SK-N-SH treated with all-trans-retinoic acid at 6 μM for 48 hours (cell line): ENCODE data around the gene MST1.

Experiments used
- ATAC-seq: fragments of 200-7000 bp; cut with Tn5 transposase; 3 replicates; pipeline ENCODE4 v1.9.1; 2020; ENCODE audit warnings: mild to moderate bottlenecking, moderate library complexity
- ARNTL ChIP-seq: fragments of 450-650 bp; formaldehyde crosslinking; IDR thresholded peaks from 2 replicates; pipeline ENCODE4 v1.5.0; 2020; ENCODE audit warnings: low read depth, mild to moderate bottlenecking, moderate library complexity, borderline replicate concordance
- CSDC2 ChIP-seq: fragments of 250-450 bp; sonication (Bioruptor Pico); IDR thresholded peaks from 2 replicates; pipeline ENCODE4 v1.5.0; 2020; ENCODE audit warnings: mild to moderate bottlenecking, moderate library complexity
- ESRRG ChIP-seq: fragments of 250-450 bp; sonication (Bioruptor Pico); IDR thresholded peaks from 2 replicates; pipeline ENCODE4 v1.6.1; 2021; ENCODE audit warnings: mild to moderate bottlenecking
- GLIS3 ChIP-seq: fragments of 250-450 bp; sonication (Bioruptor Pico); IDR thresholded peaks from 2 replicates; pipeline ENCODE4 v1.5.0; 2020; ENCODE audit warnings: mild to moderate bottlenecking, moderate library complexity
- ISL1 ChIP-seq: fragments of 250-450 bp; sonication (Bioruptor Pico); IDR thresholded peaks from 2 replicates; pipeline ENCODE4 v2.1.2; 2022; ENCODE audit warnings: mild to moderate bottlenecking, moderate library complexity
- OSR1 ChIP-seq: fragments of 250-450 bp; sonication (Bioruptor Pico); IDR thresholded peaks from 2 replicates; pipeline ENCODE4 v1.8.0; 2022; ENCODE audit warnings: moderate library complexity, mild to moderate bottlenecking, inconsistent platforms
- PPARA ChIP-seq: fragments of 250-450 bp; sonication (Bioruptor Pico); IDR thresholded peaks from 2 replicates; pipeline ENCODE4 v1.5.0; 2020; ENCODE audit warnings: mild to moderate bottlenecking, borderline replicate concordance
- SNAI2 ChIP-seq: fragments of 250-450 bp; sonication (Bioruptor Pico); IDR thresholded peaks from 2 replicates; pipeline ENCODE4 v1.5.0; 2020; ENCODE audit warnings: mild to moderate bottlenecking, moderate library complexity
- TCF4 ChIP-seq: fragments of 250-450 bp; sonication (Bioruptor Pico); IDR thresholded peaks from 2 replicates; pipeline ENCODE4 v1.8.0; 2021; ENCODE audit warnings: mild to moderate bottlenecking, moderate library complexity, borderline replicate concordance
- TOX ChIP-seq: fragments of 250-450 bp; sonication (Bioruptor Pico); IDR thresholded peaks from 2 replicates; pipeline ENCODE4 v1.8.0; 2021; ENCODE audit warnings: mild to moderate bottlenecking, moderate library complexity, borderline replicate concordance
- ZC3H10 ChIP-seq: fragments of 250-450 bp; sonication (Bioruptor Pico); IDR thresholded peaks from 2 replicates; pipeline ENCODE4 v1.5.1; 2021; ENCODE audit warnings: mild to moderate bottlenecking, moderate library complexity
- ZFP3 ChIP-seq: fragments of 250-450 bp; sonication (Bioruptor Pico); IDR thresholded peaks from 2 replicates; pipeline ENCODE4 v1.5.0; 2020; ENCODE audit warnings: mild to moderate bottlenecking, moderate library complexity
- ZFP30 ChIP-seq: fragments of 450-650 bp; formaldehyde crosslinking; IDR thresholded peaks from 2 replicates; pipeline ENCODE4 v1.5.0; 2022; ENCODE audit warnings: mild to moderate bottlenecking, moderate library complexity
- ZNF70 ChIP-seq: fragments of 450-650 bp; formaldehyde crosslinking; IDR thresholded peaks from 2 replicates; pipeline ENCODE4 v1.5.0; 2020; ENCODE audit warnings: mild to moderate bottlenecking, moderate library complexity
- ZNF8 ChIP-seq: fragments of 450-650 bp; formaldehyde crosslinking; IDR thresholded peaks from 2 replicates; pipeline ENCODE4 v1.5.0; 2020; ENCODE audit warnings: mild to moderate bottlenecking, moderate library complexity
- TF ChIP-seq, protein P1 (sequence below): fragments of 250-450 bp; sonication (Bioruptor Pico); IDR thresholded peaks from 2 replicates; pipeline ENCODE4 v1.5.0; 2020; ENCODE audit warnings: mild to moderate bottlenecking, moderate library complexity
- TF ChIP-seq, protein P2 (sequence below): fragments of 250-450 bp; sonication (Bioruptor Pico); IDR thresholded peaks from 2 replicates; pipeline ENCODE4 v1.8.0; 2021; ENCODE audit warnings: low read depth, mild to moderate bottlenecking, moderate library complexity, borderline replicate concordance
- TF ChIP-seq, protein P3 (sequence below): fragments of 250-450 bp; sonication (Bioruptor Pico); IDR thresholded peaks from 2 replicates; pipeline ENCODE4 v1.5.1; 2020; ENCODE audit warnings: low read depth, mild to moderate bottlenecking, moderate library complexity
- TF ChIP-seq, protein P4 (sequence below): fragments of 250-450 bp; sonication (Bioruptor Pico); IDR thresholded peaks from 2 replicates; pipeline ENCODE4 v1.5.1; 2021; ENCODE audit warnings: mild to moderate bottlenecking, moderate library complexity

Gene MST1

DNA sequence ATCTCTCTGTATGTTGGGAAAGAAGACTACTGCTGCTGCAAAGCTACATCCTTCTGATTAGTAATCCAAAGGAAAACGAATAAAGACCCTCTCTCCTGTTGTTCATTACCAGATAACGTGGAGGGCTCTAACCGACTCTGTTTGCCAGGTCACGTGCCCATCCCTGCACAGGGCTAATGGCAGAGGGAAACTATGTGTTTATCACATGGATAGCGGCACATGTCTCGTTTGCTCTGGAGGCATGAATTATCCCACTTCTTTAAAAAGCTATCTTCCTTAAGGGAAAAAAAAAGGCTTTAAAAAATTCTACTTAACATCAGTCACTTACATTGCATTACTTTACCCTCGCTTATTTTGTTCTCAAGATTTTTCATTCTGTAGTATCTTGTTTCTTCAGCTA is 48.0 kb downstream of the MST1 start:
- no peak for TF ChIP-seq ESRRG (CRISPR knock-in tag)
- TF ChIP-seq ZC3H10 (CRISPR knock-in tag): no peak
- TF ChIP-seq, protein P1, sequence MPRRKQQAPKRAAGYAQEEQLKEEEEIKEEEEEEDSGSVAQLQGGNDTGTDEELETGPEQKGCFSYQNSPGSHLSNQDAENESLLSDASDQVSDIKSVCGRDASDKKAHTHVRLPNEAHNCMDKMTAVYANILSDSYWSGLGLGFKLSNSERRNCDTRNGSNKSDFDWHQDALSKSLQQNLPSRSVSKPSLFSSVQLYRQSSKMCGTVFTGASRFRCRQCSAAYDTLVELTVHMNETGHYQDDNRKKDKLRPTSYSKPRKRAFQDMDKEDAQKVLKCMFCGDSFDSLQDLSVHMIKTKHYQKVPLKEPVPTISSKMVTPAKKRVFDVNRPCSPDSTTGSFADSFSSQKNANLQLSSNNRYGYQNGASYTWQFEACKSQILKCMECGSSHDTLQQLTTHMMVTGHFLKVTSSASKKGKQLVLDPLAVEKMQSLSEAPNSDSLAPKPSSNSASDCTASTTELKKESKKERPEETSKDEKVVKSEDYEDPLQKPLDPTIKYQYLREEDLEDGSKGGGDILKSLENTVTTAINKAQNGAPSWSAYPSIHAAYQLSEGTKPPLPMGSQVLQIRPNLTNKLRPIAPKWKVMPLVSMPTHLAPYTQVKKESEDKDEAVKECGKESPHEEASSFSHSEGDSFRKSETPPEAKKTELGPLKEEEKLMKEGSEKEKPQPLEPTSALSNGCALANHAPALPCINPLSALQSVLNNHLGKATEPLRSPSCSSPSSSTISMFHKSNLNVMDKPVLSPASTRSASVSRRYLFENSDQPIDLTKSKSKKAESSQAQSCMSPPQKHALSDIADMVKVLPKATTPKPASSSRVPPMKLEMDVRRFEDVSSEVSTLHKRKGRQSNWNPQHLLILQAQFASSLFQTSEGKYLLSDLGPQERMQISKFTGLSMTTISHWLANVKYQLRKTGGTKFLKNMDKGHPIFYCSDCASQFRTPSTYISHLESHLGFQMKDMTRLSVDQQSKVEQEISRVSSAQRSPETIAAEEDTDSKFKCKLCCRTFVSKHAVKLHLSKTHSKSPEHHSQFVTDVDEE (CRISPR knock-in tag): no peak
- TF ChIP-seq ZNF8: no peak
- TF ChIP-seq SNAI2 (CRISPR knock-in tag): no peak
- ATAC-seq: no peak

GRCh38 chr3:49639551-49639950 is 49.7 kb downstream of the MST1 start:
- TF ChIP-seq, protein P2, sequence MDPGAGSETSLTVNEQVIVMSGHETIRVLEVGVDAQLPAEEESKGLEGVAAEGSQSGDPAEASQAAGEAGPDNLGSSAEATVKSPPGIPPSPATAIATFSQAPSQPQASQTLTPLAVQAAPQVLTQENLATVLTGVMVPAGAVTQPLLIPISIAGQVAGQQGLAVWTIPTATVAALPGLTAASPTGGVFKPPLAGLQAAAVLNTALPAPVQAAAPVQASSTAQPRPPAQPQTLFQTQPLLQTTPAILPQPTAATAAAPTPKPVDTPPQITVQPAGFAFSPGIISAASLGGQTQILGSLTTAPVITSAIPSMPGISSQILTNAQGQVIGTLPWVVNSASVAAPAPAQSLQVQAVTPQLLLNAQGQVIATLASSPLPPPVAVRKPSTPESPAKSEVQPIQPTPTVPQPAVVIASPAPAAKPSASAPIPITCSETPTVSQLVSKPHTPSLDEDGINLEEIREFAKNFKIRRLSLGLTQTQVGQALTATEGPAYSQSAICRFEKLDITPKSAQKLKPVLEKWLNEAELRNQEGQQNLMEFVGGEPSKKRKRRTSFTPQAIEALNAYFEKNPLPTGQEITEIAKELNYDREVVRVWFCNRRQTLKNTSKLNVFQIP: no peak
- TF ChIP-seq ZFP3 (no peak), ZNF8 (no peak), PPARA (CRISPR knock-in tag) (no peak), ZC3H10 (CRISPR knock-in tag) (no peak), ARNTL (CRISPR knock-in tag) (no peak), OSR1 (CRISPR knock-in tag) (no peak), CSDC2 (CRISPR knock-in tag) (no peak), ESRRG (CRISPR knock-in tag) (no peak), ZFP30 (CRISPR knock-in tag) (no peak), ZNF70 (CRISPR knock-in tag) (no peak), GLIS3 (CRISPR knock-in tag) (no peak), SNAI2 (CRISPR knock-in tag) (no peak), TOX (CRISPR knock-in tag) (no peak)
- TF ChIP-seq, protein P3, sequence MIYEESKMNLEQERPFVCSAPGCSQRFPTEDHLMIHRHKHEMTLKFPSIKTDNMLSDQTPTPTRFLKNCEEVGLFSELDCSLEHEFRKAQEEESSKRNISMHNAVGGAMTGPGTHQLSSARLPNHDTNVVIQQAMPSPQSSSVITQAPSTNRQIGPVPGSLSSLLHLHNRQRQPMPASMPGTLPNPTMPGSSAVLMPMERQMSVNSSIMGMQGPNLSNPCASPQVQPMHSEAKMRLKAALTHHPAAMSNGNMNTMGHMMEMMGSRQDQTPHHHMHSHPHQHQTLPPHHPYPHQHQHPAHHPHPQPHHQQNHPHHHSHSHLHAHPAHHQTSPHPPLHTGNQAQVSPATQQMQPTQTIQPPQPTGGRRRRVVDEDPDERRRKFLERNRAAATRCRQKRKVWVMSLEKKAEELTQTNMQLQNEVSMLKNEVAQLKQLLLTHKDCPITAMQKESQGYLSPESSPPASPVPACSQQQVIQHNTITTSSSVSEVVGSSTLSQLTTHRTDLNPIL (CRISPR knock-in tag): no peak
- TF ChIP-seq, protein P1 (CRISPR knock-in tag): no peak
- TF ChIP-seq, all 23 proteins: peak for 0
- peak; percentile 28; the same call in 1 of the 3 replicates for ATAC-seq

DNA sequence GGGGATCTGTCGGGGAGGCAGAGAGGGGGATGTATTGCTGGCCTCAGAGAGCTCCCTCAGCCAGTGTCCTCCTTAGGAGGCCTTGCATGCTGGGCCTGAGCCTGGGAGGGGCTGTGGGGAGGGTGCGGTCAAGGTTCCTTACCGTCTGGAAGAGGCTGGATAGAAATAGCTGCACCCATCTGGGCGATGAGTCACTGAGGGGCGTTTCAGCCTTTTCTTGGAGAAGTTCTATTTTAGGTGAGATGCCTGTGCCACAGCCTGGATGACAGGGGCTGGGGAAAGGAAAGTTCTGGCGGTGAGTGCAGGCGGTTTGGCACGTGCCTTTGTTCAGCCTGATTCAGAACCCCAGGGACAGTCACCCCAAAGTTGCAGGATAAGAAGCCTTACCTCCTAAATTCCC is 50.8 kb downstream of the MST1 start:
- no peak for TF ChIP-seq SNAI2 (CRISPR knock-in tag)
- TF ChIP-seq OSR1 (CRISPR knock-in tag): no peak
- TF ChIP-seq, protein P4, sequence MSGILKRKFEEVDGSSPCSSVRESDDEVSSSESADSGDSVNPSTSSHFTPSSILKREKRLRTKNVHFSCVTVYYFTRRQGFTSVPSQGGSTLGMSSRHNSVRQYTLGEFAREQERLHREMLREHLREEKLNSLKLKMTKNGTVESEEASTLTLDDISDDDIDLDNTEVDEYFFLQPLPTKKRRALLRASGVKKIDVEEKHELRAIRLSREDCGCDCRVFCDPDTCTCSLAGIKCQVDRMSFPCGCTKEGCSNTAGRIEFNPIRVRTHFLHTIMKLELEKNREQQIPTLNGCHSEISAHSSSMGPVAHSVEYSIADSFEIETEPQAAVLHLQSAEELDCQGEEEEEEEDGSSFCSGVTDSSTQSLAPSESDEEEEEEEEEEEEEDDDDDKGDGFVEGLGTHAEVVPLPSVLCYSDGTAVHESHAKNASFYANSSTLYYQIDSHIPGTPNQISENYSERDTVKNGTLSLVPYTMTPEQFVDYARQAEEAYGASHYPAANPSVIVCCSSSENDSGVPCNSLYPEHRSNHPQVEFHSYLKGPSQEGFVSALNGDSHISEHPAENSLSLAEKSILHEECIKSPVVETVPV (CRISPR knock-in tag): no peak
- no peak for TF ChIP-seq ARNTL (CRISPR knock-in tag)
- no peak for TF ChIP-seq TCF4 (CRISPR knock-in tag)
- TF ChIP-seq ESRRG (CRISPR knock-in tag): no peak
- TF ChIP-seq ZNF70 (CRISPR knock-in tag): no peak
- no peak for TF ChIP-seq ISL1 (CRISPR knock-in tag)
- ATAC-seq: peak; percentile 76
